ENCODE data around the gene LSM4. TPM values are rescaled to one million over a fixed set of nuclear protein-coding genes. Genes with fewer than 3 reads are reported as not detected.

LSM4 gene
- total and polyA plus RNA-seq, 2 of the 4 experiments (the other 2 are of a cell fraction), result 44.8 to 118 TPM

DNA sequence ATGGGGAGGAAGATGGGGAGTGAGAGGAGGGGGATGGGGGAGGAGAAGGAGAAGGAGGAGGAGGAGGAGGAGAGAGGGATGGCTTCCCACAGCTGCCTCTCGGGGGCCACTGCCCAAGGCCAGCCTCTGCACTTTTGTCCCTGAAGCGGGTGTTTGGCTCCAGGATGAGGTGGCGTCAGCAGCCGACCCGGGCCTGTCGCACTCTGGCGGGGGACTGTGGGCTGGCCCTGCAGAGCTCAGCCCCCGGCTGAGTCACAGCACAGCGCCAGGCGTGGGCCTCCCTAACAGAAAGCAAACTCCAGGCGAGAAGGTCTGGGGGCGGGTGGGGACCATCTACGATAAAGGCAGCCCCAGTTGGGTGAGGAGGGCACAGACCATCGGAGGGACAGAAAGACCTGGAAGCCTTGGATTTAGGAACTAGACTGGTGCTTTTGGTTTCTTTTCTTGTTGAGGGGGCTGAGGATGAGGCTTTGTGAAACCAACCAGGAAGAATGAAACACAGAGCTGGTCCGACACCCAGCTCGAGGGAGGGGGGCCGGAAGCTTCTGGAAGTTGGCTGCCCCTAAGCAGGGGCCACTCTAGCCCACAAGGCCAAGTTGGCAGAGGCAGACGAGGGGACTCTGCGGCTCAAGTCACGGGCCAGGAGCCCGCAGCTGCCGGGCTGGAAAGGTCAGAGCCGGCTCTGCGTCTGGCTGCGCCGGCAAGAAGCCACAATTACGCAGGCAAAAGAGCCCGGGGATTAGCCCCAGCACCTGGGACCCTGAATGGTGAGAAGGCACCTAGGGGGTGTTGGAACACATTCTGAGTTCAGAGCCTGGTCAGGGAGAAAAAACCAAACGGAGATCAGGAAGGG is 18.2 kb downstream of the LSM4 start:
- H3K18ac ChIP-seq (ENCODE audit: low read depth, low read length), result peak overlapping the region; percentile 97
- H3K79me1 ChIP-seq (ENCODE audit: low read depth in 1 of 2, low read length in 2 of 2), result peaks cover 0 to 25% of the 10 kb centered on the region in 2 experiments; a peak in 2 of 4 replicates
- peak; percentile 83 for DNase-seq
- CTCF ChIA-PET, result interaction anchor here (0.8 to 2.4 kb wide), 3 partner anchors 17 to 26 kb away, joined by 3 to 15 read pairs (median 4); no protein-coding TSS in a partner anchor
- peak overlapping the region; percentile 95 for H3K14ac ChIP-seq (replicated peaks; ENCODE audit: low read depth, low read length)
- H4K8ac ChIP-seq (ENCODE audit: low read depth in 2 of 2, low read length in 2 of 2), result peak overlapping the region; percentile 83 to 97
- peak overlapping the region; percentile 99 for H2AK9ac ChIP-seq (replicated peaks; ENCODE audit: low read depth, low read length, poor library complexity)
- H2BK5ac ChIP-seq (ENCODE audit: low read depth, low read length, poor library complexity, severe bottlenecking), result peak overlapping the region; percentile 98
- peaks cover 22% of the 10 kb centered on the region for H3K4me1 ChIP-seq (ENCODE audit: control insufficient read depth, insufficient read depth, low read length)
- intact Hi-C loops (cut with micrococcal nuclease) (loop anchor here (1.0 kb wide), 1 partner anchor 22 kb away; no protein-coding TSS in a partner anchor), in situ Hi-C loops (cut with MboI; ENCODE audit: low sequenced_read_pairs) (no loop called here), dilution Hi-C loops (cut with HindIII; ENCODE audit: low sequenced_read_pairs, unreplicated experiment) (no loop called here)
- peak overlapping the region; percentile 97 for H3K27ac ChIP-seq (ENCODE audit: insufficient read depth, low read length)
- ATAC-seq (ENCODE audit: low read depth), result peak; percentile 86
- H3K9me1 ChIP-seq (ENCODE audit: insufficient read depth, low read length), result peaks cover 14% of the 10 kb centered on the region; the same call in 1 of the 2 replicates
- peak overlapping the region; percentile 89; the same call in 2 of the 3 replicates for H2BK15ac ChIP-seq (ENCODE audit: low read depth, low read length)
- POLR2A ChIA-PET (ENCODE audit: unreplicated experiment), result interaction anchor here (0.8 to 1.9 kb wide), 3 partner anchors 12 to 25 kb away, joined by 4 to 11 read pairs (median 5); partner anchors contain the start of gene LSM4
- H2AK5ac ChIP-seq (ENCODE audit: low read depth, low read length), result peak overlapping the region; percentile 99
- H3K27me3 ChIP-seq (ENCODE audit: control insufficient read depth, insufficient read depth, low read length), result no peaks in the 10 kb centered on the region
- H2BK20ac ChIP-seq (ENCODE audit: low read depth, low read length), result peak overlapping the region; percentile 63; the same call in 1 of the 2 replicates
- 0% methylated on average over 17 of the region's 29 CpGs; no CpG with 5 or more reads in 1 of the 2 experiments for WGBS, 2 experiments (ENCODE audit: extremely low coverage in 2 of 2, insufficient read length in 1 of 2)
- no peaks in the 10 kb centered on the region for H4K20me1 ChIP-seq (ENCODE audit: insufficient read depth, low read length)
- no TSS peak for BruUV-seq (replicated peaks)
- peak overlapping the region; percentile 93 for H3K4me2 ChIP-seq (ENCODE audit: low read depth, low read length)
- H2BK120ac ChIP-seq (ENCODE audit: low read depth, low read length), result peak overlapping the region; percentile 93
- H3K36me3 ChIP-seq (ENCODE audit: control insufficient read depth, insufficient read depth, low read length), result peaks cover 9% of the 10 kb centered on the region
- H3K4ac ChIP-seq (ENCODE audit: low read depth, low read length), result peak overlapping the region; percentile 97
- H2AFZ ChIP-seq (replicated peaks; ENCODE audit: low read length, poor library complexity), result peak overlapping the region; percentile 92
- peak overlapping the region; percentile 94 for H4K5ac ChIP-seq (ENCODE audit: low read depth, low read length)
- H3K9ac ChIP-seq (ENCODE audit: low read depth, low read length), result peak overlapping the region; percentile 90
- H3K4me3 ChIP-seq (ENCODE audit: insufficient read depth, low read depth, low read length), result peak overlapping the region; percentile 40
- H3K9me3 ChIP-seq (ENCODE audit: control insufficient read depth, insufficient read depth, low read length), result no peaks in the 10 kb centered on the region
- H4K91ac ChIP-seq (ENCODE audit: insufficient read depth, low read depth, low read length), result peak overlapping the region; percentile 100
- H3K23ac ChIP-seq (ENCODE audit: low read depth, low read length), result peak overlapping the region; percentile 98
- H3K56ac ChIP-seq (ENCODE audit: extremely low read depth, insufficient read depth, low read length), result peak overlapping the region; percentile 98
- no peak for TF ChIP-seq MAFK (IDR thresholded peaks at IDR 0.05; ENCODE audit: low read depth, low read length)
- TF ChIP-seq, protein P1, sequence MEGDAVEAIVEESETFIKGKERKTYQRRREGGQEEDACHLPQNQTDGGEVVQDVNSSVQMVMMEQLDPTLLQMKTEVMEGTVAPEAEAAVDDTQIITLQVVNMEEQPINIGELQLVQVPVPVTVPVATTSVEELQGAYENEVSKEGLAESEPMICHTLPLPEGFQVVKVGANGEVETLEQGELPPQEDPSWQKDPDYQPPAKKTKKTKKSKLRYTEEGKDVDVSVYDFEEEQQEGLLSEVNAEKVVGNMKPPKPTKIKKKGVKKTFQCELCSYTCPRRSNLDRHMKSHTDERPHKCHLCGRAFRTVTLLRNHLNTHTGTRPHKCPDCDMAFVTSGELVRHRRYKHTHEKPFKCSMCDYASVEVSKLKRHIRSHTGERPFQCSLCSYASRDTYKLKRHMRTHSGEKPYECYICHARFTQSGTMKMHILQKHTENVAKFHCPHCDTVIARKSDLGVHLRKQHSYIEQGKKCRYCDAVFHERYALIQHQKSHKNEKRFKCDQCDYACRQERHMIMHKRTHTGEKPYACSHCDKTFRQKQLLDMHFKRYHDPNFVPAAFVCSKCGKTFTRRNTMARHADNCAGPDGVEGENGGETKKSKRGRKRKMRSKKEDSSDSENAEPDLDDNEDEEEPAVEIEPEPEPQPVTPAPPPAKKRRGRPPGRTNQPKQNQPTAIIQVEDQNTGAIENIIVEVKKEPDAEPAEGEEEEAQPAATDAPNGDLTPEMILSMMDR (conservative IDR thresholded peaks at IDR 0.05; ENCODE audit: low read depth, low read length), result no peak
- TF ChIP-seq NFE2L2 (IDR thresholded peaks at IDR 0.05; ENCODE audit: low read depth, low read length), result peak; percentile 39; the same call in 1 of the 2 replicates
- TF ChIP-seq FOS (IDR thresholded peaks at IDR 0.05; ENCODE audit: low read depth, low read length), result peak; percentile 81
- TF ChIP-seq SMC3 (IDR thresholded peaks at IDR 0.05; ENCODE audit: low read depth, low read length), result no peak
- peak; percentile 91 for TF ChIP-seq BHLHE40 (IDR thresholded peaks at IDR 0.05; ENCODE audit: low read depth, low read length)
- TF ChIP-seq RCOR1 (IDR thresholded peaks at IDR 0.05; ENCODE audit: insufficient replicate concordance, low read length), result no peak
- TF ChIP-seq, protein P2, sequence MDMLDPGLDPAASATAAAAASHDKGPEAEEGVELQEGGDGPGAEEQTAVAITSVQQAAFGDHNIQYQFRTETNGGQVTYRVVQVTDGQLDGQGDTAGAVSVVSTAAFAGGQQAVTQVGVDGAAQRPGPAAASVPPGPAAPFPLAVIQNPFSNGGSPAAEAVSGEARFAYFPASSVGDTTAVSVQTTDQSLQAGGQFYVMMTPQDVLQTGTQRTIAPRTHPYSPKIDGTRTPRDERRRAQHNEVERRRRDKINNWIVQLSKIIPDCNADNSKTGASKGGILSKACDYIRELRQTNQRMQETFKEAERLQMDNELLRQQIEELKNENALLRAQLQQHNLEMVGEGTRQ (IDR thresholded peaks at IDR 0.05; ENCODE audit: low read depth, low read length), result no peak
- TF ChIP-seq RAD21 (IDR thresholded peaks at IDR 0.05; ENCODE audit: low read length), result no peak; the same call in none of the 2 replicates
- TF ChIP-seq RFX5 (IDR thresholded peaks at IDR 0.05; ENCODE audit: low read depth, low read length), result no peak
- TF ChIP-seq, protein P3, sequence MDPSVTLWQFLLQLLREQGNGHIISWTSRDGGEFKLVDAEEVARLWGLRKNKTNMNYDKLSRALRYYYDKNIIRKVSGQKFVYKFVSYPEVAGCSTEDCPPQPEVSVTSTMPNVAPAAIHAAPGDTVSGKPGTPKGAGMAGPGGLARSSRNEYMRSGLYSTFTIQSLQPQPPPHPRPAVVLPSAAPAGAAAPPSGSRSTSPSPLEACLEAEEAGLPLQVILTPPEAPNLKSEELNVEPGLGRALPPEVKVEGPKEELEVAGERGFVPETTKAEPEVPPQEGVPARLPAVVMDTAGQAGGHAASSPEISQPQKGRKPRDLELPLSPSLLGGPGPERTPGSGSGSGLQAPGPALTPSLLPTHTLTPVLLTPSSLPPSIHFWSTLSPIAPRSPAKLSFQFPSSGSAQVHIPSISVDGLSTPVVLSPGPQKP (IDR thresholded peaks at IDR 0.05; ENCODE audit: borderline replicate concordance, low read depth, low read length), result no peak
- TF ChIP-seq CHD1 (IDR thresholded peaks at IDR 0.05; ENCODE audit: low read depth, low read length), result peak; percentile 61; the same call in 1 of the 2 replicates

Measured in IMR-90 (cell line).